IMR-90 (cell line): Measurements from ENCODE around the gene GFPT1. TPM values are rescaled to one million over a fixed set of nuclear protein-coding genes. Genes with fewer than 3 reads are reported as not detected.

Experiments
- ATAC-seq: fragments of 200-7000 bp; cut with Tn5 transposase; 2 replicates; pipeline ENCODE4 v1.9.1; 2020; ENCODE audit warnings: low read depth, mild to moderate bottlenecking, moderate library complexity
- BruUV-seq: library from RNA; stranded (reverse); fragments of 400-500 nt; replicated peaks from 2 replicates; lab custom pipeline; 2021; lab: Mats Ljungman, UMichigan
- CTCF ChIA-PET: fragments of 300-600 bp; formaldehyde crosslinking; extraction: SDS; loops from one replicate; lab custom pipeline; 2021; ENCODE audit warnings: antibody characterized with exemption; lab: Yijun Ruan, JAX
- POLR2A ChIA-PET: fragments of 300-600 bp; sonication (Branson Sonifier 250); formaldehyde crosslinking; loops from one replicate; lab custom pipeline; 2022; ENCODE audit warnings: antibody characterized with exemption; ENCODE audit not compliant: unreplicated experiment; lab: Charles Lee
- DNase-seq: peaks from one replicate; pipeline ENCODE4 v3.0.0; 2013
- H2AFZ ChIP-seq: replicated peaks from 2 replicates; pipeline ENCODE3; 2013; ENCODE audit warnings: low read length, mild to moderate bottlenecking; ENCODE audit not compliant: poor library complexity
- H2AK5ac ChIP-seq: 2 replicates; pipeline ENCODE4 v1.6.1; 2013; ENCODE audit warnings: low read depth, low read length, inconsistent platforms
- H2AK9ac ChIP-seq: replicated peaks from 2 replicates; pipeline ENCODE3; 2013; ENCODE audit warnings: mild to moderate bottlenecking, low read depth, low read length, moderate library complexity; ENCODE audit not compliant: poor library complexity
- H2BK120ac ChIP-seq: 2 replicates; pipeline ENCODE4 v1.6.1; 2013; ENCODE audit warnings: low read depth, low read length, inconsistent platforms
- H2BK15ac ChIP-seq: 3 replicates; pipeline ENCODE4 v1.6.1; 2013; ENCODE audit warnings: low read depth, low read length, inconsistent platforms
- H2BK20ac ChIP-seq: 2 replicates; pipeline ENCODE4 v1.6.1; 2013; ENCODE audit warnings: low read depth, mild to moderate bottlenecking, inconsistent platforms, low read length, moderate library complexity
- H2BK5ac ChIP-seq: 2 replicates; pipeline ENCODE4 v1.6.1; 2013; ENCODE audit warnings: mild to moderate bottlenecking, low read depth, low read length, inconsistent platforms; ENCODE audit not compliant: poor library complexity, severe bottlenecking
- H3K14ac ChIP-seq: replicated peaks from 2 replicates; pipeline ENCODE4 v1.6.1; 2013; ENCODE audit warnings: low read depth, low read length, inconsistent platforms
- H3K18ac ChIP-seq: 2 replicates; pipeline ENCODE4 v1.6.1; 2013; ENCODE audit warnings: low read depth, low read length, control low read depth
- H3K23ac ChIP-seq: 2 replicates; pipeline ENCODE4 v1.6.1; 2013; ENCODE audit warnings: low read depth, low read length, inconsistent platforms
- H3K27ac ChIP-seq: 2 replicates; pipeline ENCODE4 v1.5.1; 2013; ENCODE audit warnings: mild to moderate bottlenecking, control low read depth, low read length; ENCODE audit not compliant: insufficient read depth
- H3K27me3 ChIP-seq: 2 replicates; pipeline ENCODE4 v1.6.1; 2013; ENCODE audit warnings: low read length; ENCODE audit not compliant: control insufficient read depth, insufficient read depth
- H3K36me3 ChIP-seq: 2 replicates; pipeline ENCODE4 v1.6.1; 2013; ENCODE audit warnings: low read length, mixed read lengths; ENCODE audit not compliant: control insufficient read depth, insufficient read depth
- H3K4ac ChIP-seq: 2 replicates; pipeline ENCODE4 v1.6.1; 2013; ENCODE audit warnings: low read depth, low read length, inconsistent platforms
- H3K4me1 ChIP-seq: 2 replicates; pipeline ENCODE4 v1.6.1; 2013; ENCODE audit warnings: low read length, mixed read lengths; ENCODE audit not compliant: control insufficient read depth, insufficient read depth
- H3K4me2 ChIP-seq: 2 replicates; pipeline ENCODE4 v1.6.1; 2013; ENCODE audit warnings: low read depth, mild to moderate bottlenecking, control low read depth, low read length, moderate library complexity
- H3K4me3 ChIP-seq: 2 replicates; pipeline ENCODE4 v1.5.1; 2013; ENCODE audit warnings: low read depth, mild to moderate bottlenecking, control low read depth, low read length, moderate library complexity; ENCODE audit not compliant: insufficient read depth
- H3K56ac ChIP-seq: 2 replicates; pipeline ENCODE4 v1.6.1; 2013; ENCODE audit warnings: low read length, inconsistent platforms; ENCODE audit not compliant: insufficient read depth; ENCODE audit errors: extremely low read depth
- H3K79me1 ChIP-seq, 2 experiments: 2 replicates each; pipeline ENCODE4 v1.6.1; 2013; ENCODE audit warnings: low read length in 2 of 2, inconsistent platforms in 1 of 2, low read depth in 1 of 2
- H3K9ac ChIP-seq: 2 replicates; pipeline ENCODE4 v1.6.1; 2013; ENCODE audit warnings: low read depth, low read length, control low read depth
- H3K9me1 ChIP-seq: 2 replicates; pipeline ENCODE4 v1.6.1; 2013; ENCODE audit warnings: low read length, inconsistent platforms; ENCODE audit not compliant: insufficient read depth
- H3K9me3 ChIP-seq: 2 replicates; pipeline ENCODE4 v1.6.1; 2013; ENCODE audit warnings: low read length; ENCODE audit not compliant: control insufficient read depth, insufficient read depth
- H4K20me1 ChIP-seq: 2 replicates; pipeline ENCODE4 v1.6.1; 2013; ENCODE audit warnings: low read length, inconsistent platforms; ENCODE audit not compliant: insufficient read depth
- H4K5ac ChIP-seq: 2 replicates; pipeline ENCODE4 v1.6.1; 2013; ENCODE audit warnings: mild to moderate bottlenecking, low read depth, low read length, control low read depth
- H4K8ac ChIP-seq, 2 experiments: 2 replicates each; pipeline ENCODE4 v1.6.1; 2013; ENCODE audit warnings: low read depth in 2 of 2, low read length in 2 of 2, control low read depth in 1 of 2, inconsistent platforms in 1 of 2
- H4K91ac ChIP-seq: 2 replicates; pipeline ENCODE4 v1.6.1; 2013; ENCODE audit warnings: low read depth, low read length, inconsistent platforms; ENCODE audit not compliant: insufficient read depth
- BHLHE40 ChIP-seq: fragments of 150-350 bp; IDR thresholded peaks from 2 replicates; pipeline ENCODE4 v1.6.1; 2016; ENCODE audit warnings: mild to moderate bottlenecking, low read depth, low read length
- CEBPB ChIP-seq: IDR thresholded peaks from 2 replicates; pipeline ENCODE4 v1.6.1; 2012; ENCODE audit warnings: low read depth, low read length, improper control_type of control experiment
- CHD1 ChIP-seq: IDR thresholded peaks from 2 replicates; pipeline ENCODE4 v1.6.1; 2012; ENCODE audit warnings: low read depth, low read length, improper control_type of control experiment
- MAZ ChIP-seq: IDR thresholded peaks from 2 replicates; pipeline ENCODE4 v1.6.1; 2012; ENCODE audit warnings: low read depth, mild to moderate bottlenecking, low read length, improper control_type of control experiment, moderate library complexity, borderline replicate concordance
- MXI1 ChIP-seq: IDR thresholded peaks from 2 replicates; pipeline ENCODE4 v1.6.1; 2012; ENCODE audit warnings: low read depth, mild to moderate bottlenecking, low read length, moderate library complexity, borderline replicate concordance
- NFE2L2 ChIP-seq: fragments of 150-350 bp; IDR thresholded peaks from 2 replicates; pipeline ENCODE4 v1.6.1; 2016; ENCODE audit warnings: low read depth, mild to moderate bottlenecking, low read length
- POLR2A ChIP-seq: IDR thresholded peaks from 2 replicates; pipeline ENCODE4 v1.6.1; 2012; ENCODE audit warnings: mild to moderate bottlenecking, low read depth, low read length
- RCOR1 ChIP-seq: IDR thresholded peaks from 2 replicates; pipeline ENCODE4 v1.6.1; 2012; ENCODE audit warnings: mild to moderate bottlenecking, low read length, improper control_type of control experiment; ENCODE audit not compliant: insufficient replicate concordance
- RFX5 ChIP-seq: IDR thresholded peaks from 2 replicates; pipeline ENCODE4 v1.8.0; 2012; ENCODE audit warnings: low read depth, mild to moderate bottlenecking, low read length, moderate library complexity
- SMC3 ChIP-seq: fragments of 150-350 bp; IDR thresholded peaks from 2 replicates; pipeline ENCODE4 v1.6.1; 2016; ENCODE audit warnings: low read depth, mild to moderate bottlenecking, antibody characterized with exemption, low read length, moderate library complexity
- WGBS, 2 experiments: methylation state at CpG; one replicate each; pipeline versions ENCODE4 v1.1.5 to v1.1.7; 2013; ENCODE audit warnings: missing lambda C conversion rate in 2 of 2; ENCODE audit not compliant: insufficient read length in 1 of 2; ENCODE audit errors: extremely low coverage in 2 of 2; 5-methylcytosine and 5-hydroxymethylcytosine counted together
- dilution Hi-C: fragments of 300-500 bp; cut with HindIII; formaldehyde crosslinking; loops from one replicate; pipeline ENCODE4 v1.14.3; 2018; ENCODE audit warnings: low sequenced_read_pairs; ENCODE audit not compliant: unreplicated experiment
- in situ Hi-C: fragments of 300-500 bp; cut with MboI; formaldehyde crosslinking; loops from 3 replicates; pipeline ENCODE4 v1.14.3; 2019; ENCODE audit warnings: low sequenced_read_pairs, inconsistent platforms, mixed read lengths
- intact Hi-C: fragments of 100-400 bp; cut with micrococcal nuclease; formaldehyde crosslinking; loops from 2 replicates; pipeline ENCODE4 v1.10.0; 2022
- polyA plus RNA-seq, 3 experiments: library from polyadenylated mRNA; depleted of rRNA; stranded (reverse); fragments of >200 nt; gene quantifications; 2 replicates each; pipeline ENCODE4 v1.2.3, GENCODE V29; 2012; ENCODE audit warnings: low replicate concordance in 1 of 3
- total RNA-seq: library from RNA; depleted of rRNA; stranded (reverse); fragments of >200 nt; gene quantifications from 2 replicates; pipeline ENCODE4 v1.2.3, GENCODE V29; 2012
- TF ChIP-seq, protein P1 (sequence below): conservative IDR thresholded peaks from 2 replicates; pipeline ENCODE4 v1.5.1; 2012; ENCODE audit warnings: mild to moderate bottlenecking, low read depth, low read length, improper control_type of control experiment
- TF ChIP-seq, protein P2 (sequence below): fragments of 150-350 bp; IDR thresholded peaks from 2 replicates; pipeline ENCODE4 v1.6.1; 2017; ENCODE audit warnings: mild to moderate bottlenecking, antibody characterized with exemption, low read length, low read depth

Gene GFPT1
- total and polyA plus RNA-seq, 2 of the 4 experiments (the other 2 are of a cell fraction) = 23.5 to 52.9 TPM

DNA sequence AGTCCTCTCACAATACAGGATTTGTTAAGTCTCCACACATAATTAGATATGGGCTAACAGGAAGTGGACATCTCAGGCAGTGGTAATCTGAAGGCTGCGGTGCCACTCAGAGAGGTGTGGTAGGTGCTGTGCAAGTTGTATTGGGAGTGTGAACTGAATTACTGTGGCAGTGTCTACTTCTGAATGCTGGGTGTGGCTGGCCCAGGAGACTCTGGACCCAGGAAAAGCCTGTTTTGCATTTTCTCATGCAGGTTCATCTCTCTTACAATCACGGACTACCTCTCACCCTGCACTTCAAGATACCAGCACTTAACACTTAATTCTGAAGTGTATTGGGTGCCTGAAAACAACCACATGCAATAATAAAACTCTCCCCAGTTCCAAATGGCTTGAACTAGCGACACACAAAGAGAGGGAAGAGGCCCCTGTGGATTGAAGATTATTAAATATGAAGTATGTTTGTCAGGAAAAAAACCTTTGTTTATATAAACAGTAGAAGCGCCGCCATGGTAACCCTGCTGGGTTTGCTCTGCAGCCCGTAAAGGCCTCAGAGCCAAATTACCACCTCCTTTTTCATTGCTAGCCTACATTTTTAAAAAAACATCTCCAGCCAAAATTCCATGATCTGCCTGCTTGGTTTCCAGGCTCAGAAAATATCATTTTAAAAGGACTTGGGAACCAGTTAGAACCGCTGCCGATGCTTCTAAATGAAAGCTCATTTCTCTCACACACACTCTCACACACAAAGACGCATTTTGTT, 77.5 kb downstream of the GFPT1 start:
- DNase-seq (peak; percentile 64), ATAC-seq (peak; percentile 3; the same call in 1 of the 2 replicates)
- in situ Hi-C loops = loop anchor here (5.0 kb wide), 2 partner anchors 297 to 362 kb away; partner anchors contain the start of gene ANTXR1
- H2AFZ ChIP-seq = peak overlapping the region; percentile 73
- peaks cover 31% of the 10 kb centered on the region for H3K4me1 ChIP-seq
- H3K9ac ChIP-seq = peak overlapping the region; percentile 21
- peaks cover 2% of the 10 kb centered on the region; the same call in 1 of the 2 replicates for H3K36me3 ChIP-seq
- no peak overlapping the region for H3K4me3 ChIP-seq
- 0 out of 2 replicates have a peak, but pooled peaks cover 2% of the 10 kb centered on the region for H3K9me3 ChIP-seq
- no peaks in the 10 kb centered on the region for H4K20me1 ChIP-seq
- H3K79me1 ChIP-seq = peaks cover 0 to 17% of the 10 kb centered on the region in 2 experiments; a peak in 2 of 4 replicates
- peaks cover 19% of the 10 kb centered on the region for H3K9me1 ChIP-seq
- H2AK5ac ChIP-seq = peak overlapping the region; percentile 92
- H4K8ac ChIP-seq = peak overlapping the region; percentile 81 to 93
- WGBS, 2 experiments = 10% methylated on average over 4 of the region's 9 CpGs; no CpG with 5 or more reads in 1 of the 2 experiments
- CTCF ChIA-PET = interaction anchor here (0.6 kb wide), 1 partner anchor 316 kb away, joined by 3 read pairs; no protein-coding TSS in a partner anchor
- peak overlapping the region; percentile 77 for H4K91ac ChIP-seq
- BruUV-seq = no TSS peak
- peak overlapping the region; percentile 47 for H2BK5ac ChIP-seq
- peak overlapping the region; percentile 73 for H2BK20ac ChIP-seq
- H3K18ac ChIP-seq = peak overlapping the region; percentile 60
- TF ChIP-seq CEBPB (no peak), MXI1 (no peak), NFE2L2 (no peak), BHLHE40 (no peak), RFX5 (no peak), CHD1 (no peak), POLR2A (no peak), RCOR1 (no peak), SMC3 (no peak), MAZ (no peak)
- TF ChIP-seq, protein P1, sequence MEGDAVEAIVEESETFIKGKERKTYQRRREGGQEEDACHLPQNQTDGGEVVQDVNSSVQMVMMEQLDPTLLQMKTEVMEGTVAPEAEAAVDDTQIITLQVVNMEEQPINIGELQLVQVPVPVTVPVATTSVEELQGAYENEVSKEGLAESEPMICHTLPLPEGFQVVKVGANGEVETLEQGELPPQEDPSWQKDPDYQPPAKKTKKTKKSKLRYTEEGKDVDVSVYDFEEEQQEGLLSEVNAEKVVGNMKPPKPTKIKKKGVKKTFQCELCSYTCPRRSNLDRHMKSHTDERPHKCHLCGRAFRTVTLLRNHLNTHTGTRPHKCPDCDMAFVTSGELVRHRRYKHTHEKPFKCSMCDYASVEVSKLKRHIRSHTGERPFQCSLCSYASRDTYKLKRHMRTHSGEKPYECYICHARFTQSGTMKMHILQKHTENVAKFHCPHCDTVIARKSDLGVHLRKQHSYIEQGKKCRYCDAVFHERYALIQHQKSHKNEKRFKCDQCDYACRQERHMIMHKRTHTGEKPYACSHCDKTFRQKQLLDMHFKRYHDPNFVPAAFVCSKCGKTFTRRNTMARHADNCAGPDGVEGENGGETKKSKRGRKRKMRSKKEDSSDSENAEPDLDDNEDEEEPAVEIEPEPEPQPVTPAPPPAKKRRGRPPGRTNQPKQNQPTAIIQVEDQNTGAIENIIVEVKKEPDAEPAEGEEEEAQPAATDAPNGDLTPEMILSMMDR = no peak
- TF ChIP-seq, protein P2, sequence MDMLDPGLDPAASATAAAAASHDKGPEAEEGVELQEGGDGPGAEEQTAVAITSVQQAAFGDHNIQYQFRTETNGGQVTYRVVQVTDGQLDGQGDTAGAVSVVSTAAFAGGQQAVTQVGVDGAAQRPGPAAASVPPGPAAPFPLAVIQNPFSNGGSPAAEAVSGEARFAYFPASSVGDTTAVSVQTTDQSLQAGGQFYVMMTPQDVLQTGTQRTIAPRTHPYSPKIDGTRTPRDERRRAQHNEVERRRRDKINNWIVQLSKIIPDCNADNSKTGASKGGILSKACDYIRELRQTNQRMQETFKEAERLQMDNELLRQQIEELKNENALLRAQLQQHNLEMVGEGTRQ = no peak
- peak overlapping the region; percentile 81 for H3K23ac ChIP-seq
- H3K27me3 ChIP-seq = no peaks in the 10 kb centered on the region
- H3K4me2 ChIP-seq = no peak overlapping the region
- POLR2A ChIA-PET = interaction anchor here (1.2 kb wide), 1 partner anchor 132 kb away, joined by 3 read pairs; no protein-coding TSS in a partner anchor
- H2AK9ac ChIP-seq = no peak overlapping the region
- H3K4ac ChIP-seq = peak overlapping the region; percentile 82
- peak overlapping the region; percentile 75 for H3K14ac ChIP-seq
- H3K56ac ChIP-seq = no peak overlapping the region
- dilution Hi-C loops = loop anchor here (25.0 kb wide), 1 partner anchor 297 kb away; the partner anchor contains the start of gene ANTXR1
- H2BK15ac ChIP-seq = peak overlapping the region; percentile 82; the same call in 2 of the 3 replicates
- intact Hi-C loops = loop anchor here (5.0 kb wide), 4 partner anchors 67 to 227 kb away; no protein-coding TSS in a partner anchor
- peak overlapping the region; percentile 63 for H2BK120ac ChIP-seq
- H3K27ac ChIP-seq = peak overlapping the region; percentile 63; the same call in 1 of the 2 replicates
- H4K5ac ChIP-seq = peak overlapping the region; percentile 51
